KMS-11 (cell line): ENCODE results near the gene GTF2IRD1.

ENCODE experiments used
- H2AFZ ChIP-seq: fragments of 200-600 bp; sonication (generic); 2 replicates; pipeline ENCODE4 v1.6.1; 2016; ENCODE audit warnings: antibody characterized with exemption, mixed run types, low read depth
- H3K27ac ChIP-seq: fragments of 200-600 bp; sonication (generic); 2 replicates; pipeline ENCODE4 v1.6.1; 2016; ENCODE audit warnings: mild to moderate bottlenecking, mixed run types
- H3K27me3 ChIP-seq: fragments of 200-600 bp; sonication (generic); 2 replicates; pipeline ENCODE4 v1.6.1; 2017; ENCODE audit warnings: mild to moderate bottlenecking, low read depth, mixed run types, moderate library complexity; ENCODE audit not compliant: insufficient read depth
- H3K36me3 ChIP-seq: fragments of 200-600 bp; sonication (generic); 2 replicates; pipeline ENCODE4 v1.6.1; 2017; ENCODE audit warnings: mild to moderate bottlenecking, mixed run types; ENCODE audit not compliant: insufficient read depth
- H3K4me1 ChIP-seq: fragments of 200-600 bp; sonication (generic); 2 replicates; pipeline ENCODE4 v1.6.1; 2016; ENCODE audit warnings: mild to moderate bottlenecking, low read depth, mixed run types; ENCODE audit not compliant: poor library complexity, severe bottlenecking
- H3K4me2 ChIP-seq: fragments of 200-600 bp; sonication (generic); 2 replicates; pipeline ENCODE4 v1.7.0; 2016; ENCODE audit warnings: mild to moderate bottlenecking, mixed run types
- H3K4me3 ChIP-seq: fragments of 200-600 bp; sonication (generic); IDR thresholded peaks from 2 replicates; pipeline ENCODE4 v1.6.1; 2017; ENCODE audit warnings: low read depth, low read length, mixed read lengths; ENCODE audit not compliant: insufficient read depth
- H3K79me2 ChIP-seq: fragments of 200-600 bp; sonication (generic); 2 replicates; pipeline ENCODE4 v1.6.1; 2016; ENCODE audit warnings: low read depth, mixed run types; ENCODE audit not compliant: insufficient read depth
- H3K9ac ChIP-seq: fragments of 200-600 bp; sonication (generic); 2 replicates; pipeline ENCODE4 v1.6.1; 2016; ENCODE audit warnings: mild to moderate bottlenecking, mixed run types
- H4K20me1 ChIP-seq: fragments of 200-600 bp; sonication (generic); 2 replicates; pipeline ENCODE4 v1.6.1; 2016; ENCODE audit warnings: mild to moderate bottlenecking, mixed run types; ENCODE audit not compliant: insufficient read depth
- CTCF ChIP-seq: fragments of 200-600 bp; sonication (generic); conservative IDR thresholded peaks from 2 replicates; pipeline ENCODE4 v1.6.1; 2017; ENCODE audit warnings: low read depth, mild to moderate bottlenecking, antibody characterized with exemption, low read length, moderate library complexity, mixed read lengths

GTF2IRD1 gene

GRCh38 chr7:74521855-74522254, 68.1 kb downstream of the GTF2IRD1 start:
- no peak overlapping the region for H3K9ac ChIP-seq

GRCh38 chr7:74522281-74522905, 68.7 kb downstream of the GTF2IRD1 start:
- no peaks in the 10 kb centered on the region for H3K27me3 ChIP-seq
- TF ChIP-seq CTCF, result no peak
- no peak overlapping the region for H3K4me2 ChIP-seq
- no peaks in the 10 kb centered on the region for H3K36me3 ChIP-seq
- no peak overlapping the region for H3K4me3 ChIP-seq
- peaks cover 9% of the 10 kb centered on the region for H3K4me1 ChIP-seq
- no peaks in the 10 kb centered on the region for H3K79me2 ChIP-seq
- no peak overlapping the region for H2AFZ ChIP-seq
- H3K27ac ChIP-seq, result no peak overlapping the region
- H3K9ac ChIP-seq, result no peak overlapping the region
- no peaks in the 10 kb centered on the region for H4K20me1 ChIP-seq

More at GRCh38 chr7:74521855-74522254, 68.1 kb downstream of the GTF2IRD1 start:
- Histone ChIP-seq H3K27me3 (no peaks in the 10 kb centered on the region), H3K4me1 (peaks cover 9% of the 10 kb centered on the region), H3K79me2 (no peaks in the 10 kb centered on the region), H2AFZ (no peak overlapping the region), H4K20me1 (no peaks in the 10 kb centered on the region), H3K27ac (no peak overlapping the region), H3K4me2 (no peak overlapping the region), H3K4me3 (no peak overlapping the region), H3K36me3 (no peaks in the 10 kb centered on the region)
- no peak for TF ChIP-seq CTCF

GRCh38 chr7:74523015-74523414, 69.3 kb downstream of the GTF2IRD1 start:
- Histone ChIP-seq H3K4me1 (peaks cover 9% of the 10 kb centered on the region), H3K9ac (no peak overlapping the region), H3K4me2 (no peak overlapping the region), H3K36me3 (no peaks in the 10 kb centered on the region), H2AFZ (no peak overlapping the region), H3K27ac (no peak overlapping the region), H3K4me3 (no peak overlapping the region), H4K20me1 (no peaks in the 10 kb centered on the region), H3K79me2 (no peaks in the 10 kb centered on the region), H3K27me3 (no peaks in the 10 kb centered on the region)
- TF ChIP-seq CTCF, result no peak

- no peak for TF ChIP-seq CTCF
- H3K27ac ChIP-seq, result no peak overlapping the region
- no peak overlapping the region for H3K9ac ChIP-seq
- no peaks in the 10 kb centered on the region for H3K79me2 ChIP-seq
- H3K4me3 ChIP-seq, result no peak overlapping the region
- H4K20me1 ChIP-seq, result no peaks in the 10 kb centered on the region
- no peak overlapping the region for H2AFZ ChIP-seq
- H3K4me1 ChIP-seq, result peaks cover 9% of the 10 kb centered on the region
- H3K36me3 ChIP-seq, result no peaks in the 10 kb centered on the region
- no peak overlapping the region for H3K4me2 ChIP-seq
- no peaks in the 10 kb centered on the region for H3K27me3 ChIP-seq
These were observed 71.4 kb downstream of the GTF2IRD1 start for GRCh38 chr7:74525140-74525539.
